A549 (cell line): Measurements from ENCODE around the gene ABCA5. TPM values are rescaled to one million over a fixed set of nuclear protein-coding genes. Genes with fewer than 3 reads are reported as not detected.
A peak's percentile ranks its signal among the peaks of the same experiment; 100 is the strongest.

Experiments
- ATAC-seq, 2 experiments: fragments of 200-7000 bp in 1 of 2; fragments of >200 bp in 1 of 2; cut with Nextera tagmentation in 1 of 2; cut with Tn5 transposase in 1 of 2; 3 replicates each; pipeline versions ENCODE4 v1.8.0 to v1.9.1; 2018 to 2020; ENCODE audit warnings: mild to moderate bottlenecking in 1 of 2, moderate library complexity in 1 of 2
- CTCF ChIA-PET: fragments of 300-600 bp; sonication (Branson Sonifier 250); formaldehyde crosslinking; extraction: SDS; loops from one replicate; lab custom pipeline; 2021; ENCODE audit warnings: antibody characterized with exemption, inconsistent platforms; lab: Yijun Ruan, JAX
- POLR2A ChIA-PET: fragments of 350-600 bp; formaldehyde crosslinking; extraction: SDS; loops from one replicate; lab custom pipeline; 2021; ENCODE audit warnings: antibody characterized with exemption, inconsistent platforms; lab: Yijun Ruan, JAX
- DNase-seq, 2 experiments: peaks; one replicate each; pipeline versions ENCODE4 v3.0.0 to v3.0.0-alpha.2; 2011 to 2016; ENCODE audit warnings: low read depth in 1 of 2, low spot score in 1 of 2
- FAIRE-seq: peaks from 2 replicates; lab custom pipeline; 2011; peaks lifted over from hg19 to GRCh38; lab: Jason Lieb, UNC
- H3K27ac ChIP-seq, 2 experiments: fragments of >200 bp; sonication (Bioruptor Twin); formaldehyde crosslinking; 3 replicates each; pipeline ENCODE4 v1.5.1; 2016 to 2017
- H3K4me1 ChIP-seq: fragments of >200 bp; sonication (Bioruptor Twin); formaldehyde crosslinking; 3 replicates; pipeline ENCODE4 v1.6.1; 2016
- H3K4me2 ChIP-seq: fragments of >200 bp; sonication (Bioruptor Twin); formaldehyde crosslinking; 3 replicates; pipeline ENCODE4 v1.6.1; 2016
- H3K4me3 ChIP-seq: fragments of >200 bp; sonication (Bioruptor Twin); formaldehyde crosslinking; 3 replicates; pipeline ENCODE4 v1.5.1; 2016
- H3K9me3 ChIP-seq: fragments of >200 bp; sonication (Bioruptor Twin); formaldehyde crosslinking; 3 replicates; pipeline ENCODE4 v1.6.1; 2016
- CBX2 ChIP-seq: fragments of 200-600 bp; sonication (generic); IDR thresholded peaks from 2 replicates; pipeline ENCODE4 v1.6.1; 2016; ENCODE audit warnings: low read depth, mild to moderate bottlenecking, borderline replicate concordance
- CHD4 ChIP-seq: fragments of 200-600 bp; sonication (generic); IDR thresholded peaks from 2 replicates; pipeline ENCODE4 v1.6.1; 2016; ENCODE audit warnings: antibody characterized with exemption, mild to moderate bottlenecking, borderline replicate concordance
- EHMT2 ChIP-seq: fragments of 200-600 bp; sonication (generic); IDR thresholded peaks from 2 replicates; pipeline ENCODE4 v1.6.1; 2016; ENCODE audit warnings: antibody characterized with exemption, low read depth, mild to moderate bottlenecking, moderate library complexity
- EP300 ChIP-seq, 2 experiments: fragments of >200 bp; sonication (Bioruptor Twin); formaldehyde crosslinking; IDR thresholded peaks; 2 replicates in 1 of 2; 3 replicates in 1 of 2; pipeline ENCODE4 v1.6.1; 2016 to 2017
- ESRRA ChIP-seq: fragments of 150-350 bp; IDR thresholded peaks from 2 replicates; pipeline ENCODE4 v1.6.1; 2014; ENCODE audit warnings: mild to moderate bottlenecking, low read length, borderline replicate concordance
- HDAC2 ChIP-seq: fragments of 200-600 bp; sonication (generic); IDR thresholded peaks from 2 replicates; pipeline ENCODE4 v1.6.1; 2016
- HEYL ChIP-seq: fragments of 250-450 bp; sonication (Bioruptor Pico); IDR thresholded peaks from 2 replicates; pipeline ENCODE4 v1.8.0; 2021; ENCODE audit warnings: mild to moderate bottlenecking, moderate library complexity
- HMGXB4 ChIP-seq: fragments of 250-450 bp; sonication (Bioruptor Pico); IDR thresholded peaks from 2 replicates; pipeline ENCODE4 v1.5.0; 2021; ENCODE audit warnings: mild to moderate bottlenecking, moderate library complexity, borderline replicate concordance
- HOXB13 ChIP-seq: fragments of 250-450 bp; sonication (Bioruptor Pico); IDR thresholded peaks from 2 replicates; pipeline ENCODE4 v1.5.0; 2020; ENCODE audit warnings: low read depth, mild to moderate bottlenecking, moderate library complexity
- JUNB ChIP-seq: fragments of >200 bp; sonication (Bioruptor Twin); formaldehyde crosslinking; IDR thresholded peaks from 2 replicates; pipeline ENCODE4 v1.6.1; 2016
- KDM1A ChIP-seq: fragments of 200-600 bp; sonication (generic); IDR thresholded peaks from 2 replicates; pipeline ENCODE4 v1.6.1; 2016; ENCODE audit warnings: low read depth, mild to moderate bottlenecking
- PBX3 ChIP-seq: IDR thresholded peaks from 2 replicates; pipeline ENCODE4 v1.6.1; 2012
- POLR2A ChIP-seq: IDR thresholded peaks from 2 replicates; pipeline ENCODE4 v1.6.1; 2012; ENCODE audit warnings: mild to moderate bottlenecking, low read length
- POLR2AphosphoS2 ChIP-seq: conservative IDR thresholded peaks from 2 replicates; pipeline ENCODE4 v1.6.1; 2012; ENCODE audit warnings: low read length, improper control_type of control experiment, inconsistent platforms
- RAD21 ChIP-seq, 2 experiments: fragments of >200 bp in 1 of 2; sonication (Bioruptor Twin) in 1 of 2; formaldehyde crosslinking in 1 of 2; IDR thresholded peaks in 1 of 2; conservative IDR thresholded peaks in 1 of 2; 2 replicates in 1 of 2; 3 replicates in 1 of 2; pipeline ENCODE4 v1.6.1; 2012 to 2018; ENCODE audit warnings: inconsistent platforms in 1 of 2
- RARB ChIP-seq: fragments of 250-450 bp; sonication (Bioruptor Pico); IDR thresholded peaks from 2 replicates; pipeline ENCODE4 v1.8.0; 2021; ENCODE audit warnings: mild to moderate bottlenecking, moderate library complexity
- RFX5 ChIP-seq: fragments of 450-650 bp; IDR thresholded peaks from 2 replicates; pipeline ENCODE4 v1.7.1; 2014; ENCODE audit warnings: antibody characterized with exemption, mild to moderate bottlenecking, moderate library complexity
- RNF2 ChIP-seq: fragments of 200-600 bp; sonication (generic); IDR thresholded peaks from 2 replicates; pipeline ENCODE4 v1.6.1; 2016; ENCODE audit warnings: low read depth, mild to moderate bottlenecking, antibody characterized with exemption, moderate library complexity, borderline replicate concordance
- SMC3 ChIP-seq: fragments of >200 bp; sonication (Bioruptor Twin); formaldehyde crosslinking; IDR thresholded peaks from 3 replicates; pipeline ENCODE4 v1.6.1; 2018; ENCODE audit warnings: inconsistent platforms
- TP53 ChIP-seq: fragments of 250-450 bp; sonication (Bioruptor Pico); IDR thresholded peaks from 2 replicates; pipeline ENCODE4 v1.5.0; 2021; ENCODE audit warnings: mild to moderate bottlenecking, moderate library complexity
- ZC3H11A ChIP-seq: fragments of 450-650 bp; IDR thresholded peaks from 2 replicates; pipeline ENCODE4 v1.6.1; 2014; ENCODE audit warnings: antibody characterized with exemption, mild to moderate bottlenecking
- ZFP36 ChIP-seq: fragments of 450-650 bp; IDR thresholded peaks from 2 replicates; pipeline ENCODE4 v1.6.1; 2014; ENCODE audit warnings: borderline replicate concordance; ENCODE audit not compliant: partially characterized antibody
- ZSCAN20 ChIP-seq: fragments of 250-450 bp; sonication (Bioruptor Pico); IDR thresholded peaks from 2 replicates; pipeline ENCODE4 v1.8.0; 2022; ENCODE audit warnings: mild to moderate bottlenecking, moderate library complexity
- WGBS: methylation state at CpG from one replicate; pipeline ENCODE4 v1.1.6; 2017; ENCODE audit errors: missing lambda C conversion rate; 5-methylcytosine and 5-hydroxymethylcytosine counted together
- polyA plus RNA-seq, 4 experiments: library from polyadenylated mRNA; depleted of rRNA in 3 of 4; stranded (reverse); fragments of >200 nt; fragmentation: RNase III in 1 of 4; extraction: RNeasy Plus Mini Kit Qiagen cat#74134 plus additional on column Dnase treatment in 1 of 4; gene quantifications; 2 replicates in 3 of 4; 3 replicates in 1 of 4; pipeline ENCODE4 v1.2.3, GENCODE V29; 2011 to 2017
- TF ChIP-seq, protein P1 (sequence below): IDR thresholded peaks from 2 replicates; pipeline ENCODE4 v1.6.1; 2012
- TF ChIP-seq, protein P2 (sequence below): fragments of >200 bp; sonication (Bioruptor Twin); formaldehyde crosslinking; IDR thresholded peaks from 3 replicates; pipeline ENCODE4 v1.5.1; 2016

Gene ABCA5
- polyA plus RNA-seq, 2 of the 4 experiments (the other 2 are of a cell fraction): 4.5 to 9.1 TPM

GRCh38 chr17:69254187-69254586 lies 72.7 kb downstream of the ABCA5 start:
- ChIA-PET POLR2A (no interaction called here), CTCF (interaction anchor here (1.2 kb wide), 1 partner anchor 9 kb away, joined by 4 read pairs; no protein-coding TSS in a partner anchor)
- 43% methylated on average over 1 of the region's 1 CpG for WGBS
- DNase-seq: no peak
- Histone ChIP-seq H3K4me2 (no peak overlapping the region), H3K4me1 (no peaks in the 10 kb centered on the region), H3K9me3 (no peaks in the 10 kb centered on the region), H3K4me3 (no peak overlapping the region), H3K27ac (no peak overlapping the region)
- ATAC-seq: no peak
- TF ChIP-seq, protein P1, sequence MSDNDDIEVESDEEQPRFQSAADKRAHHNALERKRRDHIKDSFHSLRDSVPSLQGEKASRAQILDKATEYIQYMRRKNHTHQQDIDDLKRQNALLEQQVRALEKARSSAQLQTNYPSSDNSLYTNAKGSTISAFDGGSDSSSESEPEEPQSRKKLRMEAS: no peak
- TF ChIP-seq POLR2A (no peak), ZFP36 (no peak), HMGXB4 (CRISPR knock-in tag) (no peak), ZSCAN20 (CRISPR knock-in tag) (no peak), HOXB13 (CRISPR knock-in tag) (no peak), POLR2AphosphoS2 (no peak), CBX2 (no peak), TP53 (CRISPR knock-in tag) (no peak), RAD21 (conservative IDR thresholded peaks at IDR 0.05 in 1 of 2, IDR thresholded peaks at IDR 0.05 in 1 of 2) (no peak)
- TF ChIP-seq, protein P2, sequence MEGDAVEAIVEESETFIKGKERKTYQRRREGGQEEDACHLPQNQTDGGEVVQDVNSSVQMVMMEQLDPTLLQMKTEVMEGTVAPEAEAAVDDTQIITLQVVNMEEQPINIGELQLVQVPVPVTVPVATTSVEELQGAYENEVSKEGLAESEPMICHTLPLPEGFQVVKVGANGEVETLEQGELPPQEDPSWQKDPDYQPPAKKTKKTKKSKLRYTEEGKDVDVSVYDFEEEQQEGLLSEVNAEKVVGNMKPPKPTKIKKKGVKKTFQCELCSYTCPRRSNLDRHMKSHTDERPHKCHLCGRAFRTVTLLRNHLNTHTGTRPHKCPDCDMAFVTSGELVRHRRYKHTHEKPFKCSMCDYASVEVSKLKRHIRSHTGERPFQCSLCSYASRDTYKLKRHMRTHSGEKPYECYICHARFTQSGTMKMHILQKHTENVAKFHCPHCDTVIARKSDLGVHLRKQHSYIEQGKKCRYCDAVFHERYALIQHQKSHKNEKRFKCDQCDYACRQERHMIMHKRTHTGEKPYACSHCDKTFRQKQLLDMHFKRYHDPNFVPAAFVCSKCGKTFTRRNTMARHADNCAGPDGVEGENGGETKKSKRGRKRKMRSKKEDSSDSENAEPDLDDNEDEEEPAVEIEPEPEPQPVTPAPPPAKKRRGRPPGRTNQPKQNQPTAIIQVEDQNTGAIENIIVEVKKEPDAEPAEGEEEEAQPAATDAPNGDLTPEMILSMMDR: no peak
- no peak for FAIRE-seq

DNA sequence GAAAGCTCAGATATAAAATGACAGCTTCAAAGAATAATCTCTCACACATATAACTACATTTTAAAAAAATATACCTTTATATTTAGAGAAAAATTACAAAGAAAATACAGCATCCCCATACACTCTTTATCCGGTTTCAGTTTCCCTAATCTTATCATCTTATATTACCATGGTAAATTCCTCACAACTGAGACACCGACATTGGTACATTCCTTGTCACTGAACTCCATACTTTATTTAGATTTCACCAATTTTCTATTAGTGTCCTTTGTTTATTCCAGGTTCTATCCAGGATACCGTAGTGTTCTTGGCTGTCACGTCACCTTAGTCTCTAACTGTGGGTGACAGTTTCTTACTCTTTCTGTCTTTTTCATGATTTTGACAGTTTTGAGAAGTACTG lies 76.3 kb downstream of the ABCA5 start:
- POLR2A ChIA-PET: no interaction called here
- TF ChIP-seq TP53 (CRISPR knock-in tag) (no peak), RAD21 (conservative IDR thresholded peaks at IDR 0.05 in 1 of 2, IDR thresholded peaks at IDR 0.05 in 1 of 2) (no peak), ZSCAN20 (CRISPR knock-in tag) (no peak), EP300 (IDR thresholded peaks at IDR 0.05) (no peak), RARB (no peak)
- H3K4me1 ChIP-seq: peaks cover 6% of the 10 kb centered on the region; the same call in 1 of the 3 replicates
- no peak for DNase-seq
- no peak overlapping the region for H3K4me2 ChIP-seq
- H3K4me3 ChIP-seq: no peak overlapping the region
- peak; percentile 43 for FAIRE-seq
- no peak for ATAC-seq
- no peak overlapping the region for H3K27ac ChIP-seq
- WGBS: 84% methylated on average over 4 of the region's 4 CpGs
- H3K9me3 ChIP-seq: no peaks in the 10 kb centered on the region
- CTCF ChIA-PET: interaction anchor here (1.0 to 1.5 kb wide), 5 partner anchors 11 to 479 kb away, joined by 3 to 5 read pairs (median 4); no protein-coding TSS in a partner anchor

DNA sequence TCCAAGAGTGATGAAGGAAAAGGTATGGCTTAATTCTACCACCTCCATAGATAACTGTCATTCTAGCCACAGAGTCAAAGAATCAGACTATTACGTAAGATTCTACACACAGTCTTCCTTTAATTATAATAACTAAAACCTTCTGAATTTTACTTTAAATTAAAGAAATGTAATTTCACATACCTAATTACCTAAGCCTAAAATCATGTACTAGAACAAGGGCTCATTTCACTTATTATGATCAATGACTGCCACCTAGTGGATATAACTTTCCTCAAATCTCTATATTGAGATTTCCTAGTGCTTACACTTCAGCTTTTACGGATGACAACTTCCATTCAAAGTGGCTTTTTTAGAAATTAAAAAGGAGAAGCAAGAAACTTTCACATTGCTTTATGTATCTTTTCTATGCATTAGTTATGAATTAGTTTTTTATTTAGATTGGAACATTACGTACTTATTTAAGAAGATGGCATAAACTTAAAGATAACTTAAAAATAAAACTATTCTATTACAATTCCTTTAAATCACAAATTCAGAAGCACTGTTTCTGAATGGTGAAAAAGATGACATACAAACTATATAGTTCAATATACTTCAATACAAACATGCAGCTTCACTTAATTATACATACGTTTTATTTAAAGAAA lies 80.1 kb downstream of the ABCA5 start:
- POLR2A ChIA-PET: no interaction called here
- DNase-seq (peak; percentile 31 to 55), FAIRE-seq (peak; percentile 98), ATAC-seq (peak; percentile 47 to 85; a peak in 4 of 6 replicates)
- Histone ChIP-seq H3K4me2 (no peak overlapping the region), H3K4me1 (peaks cover 7% of the 10 kb centered on the region; the same call in 1 of the 3 replicates), H3K4me3 (no peak overlapping the region), H3K27ac (no peak overlapping the region), H3K9me3 (no peaks in the 10 kb centered on the region)
- WGBS: 32% methylated on average over 4 of the region's 4 CpGs
- CTCF ChIA-PET: interaction anchor here (0.6 to 13.7 kb wide), 11 partner anchors 9 to 484 kb away, joined by 3 to 352 read pairs (median 3); no protein-coding TSS in a partner anchor
- TF ChIP-seq HOXB13 (CRISPR knock-in tag): no peak
- TF ChIP-seq KDM1A: no peak
- no peak for TF ChIP-seq ZC3H11A
- TF ChIP-seq HEYL (CRISPR knock-in tag): no peak
- TF ChIP-seq CHD4: no peak
- no peak for TF ChIP-seq JUNB
- no peak for TF ChIP-seq ESRRA
- TF ChIP-seq HDAC2: no peak
- TF ChIP-seq, protein P2: peak; percentile 92
- TF ChIP-seq EP300 (IDR thresholded peaks at IDR 0.05): no peak
- peak; percentile 79 for TF ChIP-seq SMC3
- TF ChIP-seq PBX3: no peak
- no peak for TF ChIP-seq ZSCAN20 (CRISPR knock-in tag)
- peak; percentile 82 to 86 for TF ChIP-seq RAD21 (conservative IDR thresholded peaks at IDR 0.05 in 1 of 2, IDR thresholded peaks at IDR 0.05 in 1 of 2)
- TF ChIP-seq EHMT2: no peak
- TF ChIP-seq RFX5: no peak
- no peak for TF ChIP-seq RNF2
